ENCODE results near the gene ARHGAP8.

DNA sequence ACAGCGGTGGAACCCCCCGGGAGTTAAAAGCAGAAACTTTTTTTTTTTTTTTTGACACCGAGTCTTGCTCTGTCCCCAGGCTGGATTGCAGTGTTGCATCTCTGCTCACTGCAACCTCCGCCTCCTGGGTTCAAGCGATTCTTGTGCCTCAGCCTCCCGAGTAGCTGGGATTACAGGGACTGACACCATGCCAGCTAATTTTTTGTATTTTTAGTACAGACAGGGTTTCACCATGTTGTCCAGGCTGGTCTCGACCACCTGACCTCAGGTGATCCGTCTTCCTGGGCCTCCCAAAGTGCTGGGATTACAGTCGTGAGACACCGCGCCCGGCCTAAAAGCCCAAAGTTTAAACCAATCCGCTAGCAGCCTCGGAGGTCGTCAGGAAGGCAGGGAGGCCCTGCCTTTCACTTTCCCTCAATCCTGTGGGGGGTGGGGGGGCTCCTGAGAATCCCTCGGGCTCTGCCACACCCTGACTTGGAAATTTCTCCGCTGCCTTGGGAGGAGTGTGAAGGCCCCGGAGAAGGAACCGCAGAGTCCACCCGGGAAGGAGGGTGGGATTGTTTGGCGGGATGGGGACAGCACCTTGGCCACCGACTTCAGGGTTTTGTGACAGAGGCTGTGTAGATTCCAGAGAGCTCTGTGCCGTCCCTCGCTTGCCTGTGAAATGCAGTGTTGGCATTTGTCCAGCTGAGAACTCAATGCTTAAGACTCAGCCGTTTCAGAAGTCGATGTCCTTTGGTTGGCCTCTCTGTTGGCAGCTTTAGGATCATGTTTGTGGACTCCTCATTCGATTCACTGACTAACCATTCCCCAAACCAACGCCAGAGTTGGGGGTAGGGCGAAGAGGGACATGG, 1.0 kb downstream of the ARHGAP8 start:
- no peak for TF ChIP-seq POLR2A (IDR thresholded peaks at IDR 0.05; ENCODE audit: low read depth, low read length)
- no peak for TF ChIP-seq POLR2AphosphoS5 (IDR thresholded peaks at IDR 0.05; ENCODE audit: insufficient read depth, low read depth, low read length)
- TF ChIP-seq, protein P1, sequence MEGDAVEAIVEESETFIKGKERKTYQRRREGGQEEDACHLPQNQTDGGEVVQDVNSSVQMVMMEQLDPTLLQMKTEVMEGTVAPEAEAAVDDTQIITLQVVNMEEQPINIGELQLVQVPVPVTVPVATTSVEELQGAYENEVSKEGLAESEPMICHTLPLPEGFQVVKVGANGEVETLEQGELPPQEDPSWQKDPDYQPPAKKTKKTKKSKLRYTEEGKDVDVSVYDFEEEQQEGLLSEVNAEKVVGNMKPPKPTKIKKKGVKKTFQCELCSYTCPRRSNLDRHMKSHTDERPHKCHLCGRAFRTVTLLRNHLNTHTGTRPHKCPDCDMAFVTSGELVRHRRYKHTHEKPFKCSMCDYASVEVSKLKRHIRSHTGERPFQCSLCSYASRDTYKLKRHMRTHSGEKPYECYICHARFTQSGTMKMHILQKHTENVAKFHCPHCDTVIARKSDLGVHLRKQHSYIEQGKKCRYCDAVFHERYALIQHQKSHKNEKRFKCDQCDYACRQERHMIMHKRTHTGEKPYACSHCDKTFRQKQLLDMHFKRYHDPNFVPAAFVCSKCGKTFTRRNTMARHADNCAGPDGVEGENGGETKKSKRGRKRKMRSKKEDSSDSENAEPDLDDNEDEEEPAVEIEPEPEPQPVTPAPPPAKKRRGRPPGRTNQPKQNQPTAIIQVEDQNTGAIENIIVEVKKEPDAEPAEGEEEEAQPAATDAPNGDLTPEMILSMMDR (IDR thresholded peaks at IDR 0.05; ENCODE audit: extremely low read depth in 1 of 2, insufficient read depth in 1 of 2, low read depth in 1 of 2, low read length in 2 of 2): no peak
- no peak for TF ChIP-seq FOS (IDR thresholded peaks at IDR 0.05; ENCODE audit: borderline replicate concordance, insufficient read depth, low read length)
- no peak for TF ChIP-seq EZH2 (IDR thresholded peaks at IDR 0.05; ENCODE audit: borderline replicate concordance, low read depth, low read length, severe bottlenecking)
